HG03039 (cell line): ENCODE results near the gene RBKS.

Source experiments
- ATAC-seq: cut with Tn5 transposase; IDR thresholded peaks from one replicate; pipeline ENCODE4 v1.9.1; 2021; ENCODE audit warnings: mild to moderate bottlenecking, moderate library complexity; ENCODE audit not compliant: unreplicated experiment

Gene RBKS

GRCh38 chr2:27838502-27838901 lies 51.7 kb downstream of the RBKS start:
- no peak for ATAC-seq

GRCh38 chr2:27833931-27834330 lies 56.3 kb downstream of the RBKS start:
- no peak for ATAC-seq

- no peak for ATAC-seq
Measured at GRCh38 chr2:27832396-27832795, 57.8 kb downstream of the RBKS start.

GRCh38 chr2:27831279-27832050 lies 58.7 kb downstream of the RBKS start:
- no peak for ATAC-seq

- no peak for ATAC-seq
Measured at GRCh38 chr2:27830656-27831055, 59.5 kb downstream of the RBKS start.

- no peak for ATAC-seq
Measured at GRCh38 chr2:27829791-27830190, 60.4 kb downstream of the RBKS start.

GRCh38 chr2:27828305-27828704 lies 61.9 kb downstream of the RBKS start:
- ATAC-seq = no peak

- ATAC-seq = no peak
Measured at GRCh38 chr2:27824401-27824800, 65.8 kb downstream of the RBKS start.

GRCh38 chr2:27823569-27823968 lies 66.6 kb downstream of the RBKS start:
- ATAC-seq = no peak

GRCh38 chr2:27823135-27823534 lies 67.1 kb downstream of the RBKS start:
- no peak for ATAC-seq

GRCh38 chr2:27822049-27822448 lies 68.1 kb downstream of the RBKS start:
- no peak for ATAC-seq

GRCh38 chr2:27815860-27816438 lies 74.2 kb downstream of the RBKS start:
- ATAC-seq = no peak

GRCh38 chr2:27814758-27815157 lies 75.4 kb downstream of the RBKS start:
- ATAC-seq = no peak

- ATAC-seq = no peak
Measured at GRCh38 chr2:27811768-27812167, 78.4 kb downstream of the RBKS start.

GRCh38 chr2:27810455-27810854 lies 79.7 kb downstream of the RBKS start:
- ATAC-seq = no peak

- ATAC-seq = no peak
Measured at GRCh38 chr2:27809761-27810241, 80.4 kb downstream of the RBKS start.

GRCh38 chr2:27808984-27809383 lies 81.2 kb downstream of the RBKS start:
- no peak for ATAC-seq

- no peak for ATAC-seq
Measured at GRCh38 chr2:27808418-27808817, 81.8 kb downstream of the RBKS start.

- ATAC-seq = no peak
Measured at GRCh38 chr2:27807476-27807875, 82.7 kb downstream of the RBKS start.

GRCh38 chr2:27806311-27807059 lies 83.7 kb downstream of the RBKS start:
- no peak for ATAC-seq

GRCh38 chr2:27805180-27805579 lies 85.0 kb downstream of the RBKS start:
- no peak for ATAC-seq

- no peak for ATAC-seq
Measured at GRCh38 chr2:27804146-27804545, 86.0 kb downstream of the RBKS start.
